Psoas muscle (tissue), 8 donors: ENCODE measurements around the gene AUTS2. TPM values are rescaled to one million over a fixed set of nuclear protein-coding genes. Genes with fewer than 3 reads are reported as not detected.

Experiments used
- ATAC-seq, 4 donors: fragments of 200-7000 bp; cut with Tn5 transposase; one replicate each; pipeline ENCODE4 v1.9.1; 2020; ENCODE audit warnings: moderate library complexity in 3 of 4, mild to moderate bottlenecking in 2 of 4
- DNase-seq, 2 donors: peaks; one replicate each; pipeline ENCODE4 v3.0.0-alpha.2; 2020
- H3K27ac ChIP-seq: fragments of 200-600 bp; one replicate; pipeline ENCODE4 v1.8.0; 2022
- H3K27me3 ChIP-seq, 3 donors: fragments of 200-600 bp in 1 of 3; one replicate each; pipeline versions ENCODE4 v1.6.1 to v1.8.0; 2013 to 2022; ENCODE audit warnings: low read length in 2 of 3, mild to moderate bottlenecking in 2 of 3, moderate library complexity in 1 of 3; ENCODE audit not compliant: insufficient read depth in 3 of 3
- H3K36me3 ChIP-seq, 2 donors: fragments of 200-600 bp in 1 of 2; one replicate each; pipeline versions ENCODE4 v1.6.1 to v1.8.0; 2013 to 2022; ENCODE audit warnings: low read depth in 1 of 2, mild to moderate bottlenecking in 1 of 2, moderate library complexity in 1 of 2; ENCODE audit not compliant: insufficient read depth in 1 of 2
- H3K4me1 ChIP-seq: fragments of 200-600 bp; one replicate; pipeline ENCODE4 v1.8.0; 2022
- H3K4me3 ChIP-seq: fragments of 200-600 bp; one replicate; pipeline ENCODE4 v1.8.0; 2022; ENCODE audit warnings: mild to moderate bottlenecking
- H3K9me3 ChIP-seq: fragments of 200-600 bp; one replicate; pipeline ENCODE4 v1.8.0; 2022
- CTCF ChIP-seq: fragments of 200-600 bp; IDR thresholded peaks from one replicate; pipeline ENCODE4 v1.8.0; 2022; ENCODE audit warnings: antibody characterized with exemption
- WGBS, 3 donors: extraction: QIAGEN DNeasy Blood & Tissue Kit; methylation state at CpG; one replicate each; pipeline versions ENCODE4 v1.1.6 to v1.1.7; 2013; 5-methylcytosine and 5-hydroxymethylcytosine counted together
- intact Hi-C, 2 donors: fragments of 100-400 bp; cut with DNase I; formaldehyde crosslinking; loops; one replicate each; pipeline versions ENCODE4 v1.11.0 to v1.14.2; 2022
- polyA plus RNA-seq, 3 donors: library from polyadenylated mRNA; stranded (reverse); fragments of 200-250 nt; gene quantifications; one replicate each; pipeline ENCODE4 v1.2.3, GENCODE V29; 2013
- total RNA-seq, 4 donors: library from RNA; stranded (reverse); fragmentation: NEBNext Ultra II Directional in 2 of 4; extraction: Animal tissue kit (Norgen Biotek cat#: 25700) in 2 of 4; gene quantifications; one replicate each; pipeline versions ENCODE4 v1.2.1 to v1.2.4, GENCODE V29; 2021 to 2023
- donor health status: healthy with polysubstance abuse.
- donor health status: DM: no; HTN: no; CAD: no; lungs with moderate emphysema.
- donor health status: Bipolar disorder and iron deficiency.
- donor health status: healthy.
- donor health status: DM: yes; HTN: yes; CAD: no.
- donor health status: DM: no; HTN: no; CAD: no.
- donor health status: DM: no; HTN: no; CAD: no.
- donor health status: DM: yes; HTN: yes; CAD: no.

The AUTS2 gene
- total and polyA plus RNA-seq, 7 donors, result 5.0 to 33.5 (median 14.3) TPM

GRCh38 chr7:70477036-70478010 is 879.0 kb downstream of the AUTS2 start:
- Histone ChIP-seq H3K27me3 (no peaks in the 10 kb centered on the region), H3K36me3 (no peaks in the 10 kb centered on the region), H3K4me3 (no peak overlapping the region), H3K9me3 (no peaks in the 10 kb centered on the region), H3K4me1 (no peaks in the 10 kb centered on the region), H3K27ac (no peak overlapping the region)
- no peak for DNase-seq
- ATAC-seq, result no peak
- 64 to 82% (median 66%) methylated on average over 7 of the region's 7 CpGs for WGBS, 3 donors
- TF ChIP-seq CTCF, result no peak
- intact Hi-C loops, result no loop called here

DNA sequence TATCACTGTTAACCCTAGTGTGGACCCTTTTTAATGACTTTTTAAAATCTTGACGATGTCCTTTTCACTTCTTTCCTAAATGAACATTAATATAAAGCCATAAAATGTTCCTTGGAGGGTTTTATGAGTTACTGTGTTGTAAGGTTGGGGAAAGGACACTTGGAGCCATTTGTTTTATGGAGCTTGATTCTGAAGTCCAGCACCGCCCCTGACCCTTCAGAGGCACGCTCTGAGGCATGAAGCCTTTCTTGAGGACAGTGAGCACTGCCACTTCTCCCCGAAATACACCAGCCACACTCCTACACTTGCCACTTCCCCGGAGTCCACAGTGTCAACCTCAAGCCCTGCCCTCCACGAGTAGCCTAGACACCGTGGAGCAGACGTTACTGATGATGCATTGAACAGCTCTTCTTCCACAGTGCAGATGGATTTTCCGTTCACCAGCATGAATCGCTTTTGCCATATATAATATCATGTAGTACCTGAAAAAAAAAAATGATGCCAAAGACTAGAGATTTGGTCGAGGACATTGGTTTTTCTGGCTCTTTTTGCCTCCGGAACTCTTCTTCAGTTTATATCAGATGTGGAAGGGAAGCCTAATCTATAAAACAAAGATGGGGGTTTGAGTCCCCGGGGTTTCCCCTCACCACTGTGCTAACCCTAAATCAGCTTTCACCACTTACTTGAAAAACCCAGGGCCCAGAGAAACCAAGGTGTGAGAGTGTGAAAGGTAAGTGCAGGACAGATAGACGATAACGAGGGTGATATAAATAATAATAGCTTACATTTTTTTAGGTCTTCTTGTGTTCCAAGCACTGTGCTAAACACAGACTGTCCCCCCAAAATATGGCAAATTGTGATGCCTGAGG is 881.1 kb downstream of the AUTS2 start:
- WGBS, 3 donors, result 90 to 93% (median 90%) methylated on average over 15 of the region's 15 CpGs

GRCh38 chr7:70480927-70481569 is 882.8 kb downstream of the AUTS2 start:
- no peaks in the 10 kb centered on the region for H3K36me3 ChIP-seq

More for the DNA sequence above, 881.1 kb downstream of the AUTS2 start:
- no peak overlapping the region for H3K27ac ChIP-seq
- H3K4me3 ChIP-seq, result no peak overlapping the region
- H3K27me3 ChIP-seq, result no peaks in the 10 kb centered on the region
- intact Hi-C loops, result no loop called here
- H3K36me3 ChIP-seq, result no peaks in the 10 kb centered on the region
- no peak for ATAC-seq
- DNase-seq, result no peak
- no peaks in the 10 kb centered on the region for H3K9me3 ChIP-seq
- no peak for TF ChIP-seq CTCF
- no peaks in the 10 kb centered on the region for H3K4me1 ChIP-seq

More at GRCh38 chr7:70480927-70481569, 882.8 kb downstream of the AUTS2 start:
- 81 to 91% (median 91%) methylated on average over 8 of the region's 8 CpGs for WGBS, 3 donors
- H3K4me3 ChIP-seq, result no peak overlapping the region
- H3K27me3 ChIP-seq, result no peaks in the 10 kb centered on the region
- ATAC-seq, result no peak
- DNase-seq, result no peak
- intact Hi-C loops, result no loop called here
- no peak for TF ChIP-seq CTCF
- H3K9me3 ChIP-seq, result no peaks in the 10 kb centered on the region
- no peak overlapping the region for H3K27ac ChIP-seq
- H3K4me1 ChIP-seq, result no peaks in the 10 kb centered on the region
